BJ (cell line): Measurements from ENCODE around the gene PIGR. TPM values are rescaled to one million over a fixed set of nuclear protein-coding genes. Genes with fewer than 3 reads are reported as not detected.

Experiments used
- CTCF ChIA-PET: fragments of 350-600 bp; formaldehyde crosslinking; extraction: SDS; loops from one replicate; lab custom pipeline; 2021; ENCODE audit warnings: antibody characterized with exemption, inconsistent platforms; lab: Yijun Ruan, JAX
- POLR2A ChIA-PET: fragments of 300-600 bp; sonication (Branson Sonifier 250); formaldehyde crosslinking; extraction: SDS; loops from one replicate; lab custom pipeline; 2021; ENCODE audit warnings: antibody characterized with exemption; lab: Charles Lee
- DNase-seq: peaks from one replicate; pipeline ENCODE4 v3.0.0-alpha.2; 2011; ENCODE audit warnings: low read depth
- H3K27me3 ChIP-seq: 2 replicates; pipeline ENCODE4 v1.6.0; 2011; ENCODE audit warnings: low read length; ENCODE audit not compliant: control insufficient read depth, insufficient read depth
- H3K36me3 ChIP-seq: 2 replicates; pipeline ENCODE4 v1.5.1; 2011; ENCODE audit warnings: low read length; ENCODE audit not compliant: control insufficient read depth, insufficient read depth
- H3K4me3 ChIP-seq: 2 replicates; pipeline ENCODE4 v1.5.1; 2011; ENCODE audit warnings: low read depth, mild to moderate bottlenecking, control low read depth, low read length
- CTCF ChIP-seq: IDR thresholded peaks from 2 replicates; pipeline ENCODE4 v1.5.1; 2011; ENCODE audit warnings: low read depth, mild to moderate bottlenecking, control low read depth, inconsistent platforms, low read length, moderate library complexity; ENCODE audit not compliant: insufficient read depth
- polyA plus RNA-seq: library from polyadenylated mRNA; depleted of rRNA; stranded (reverse); fragments of >200 nt; gene quantifications from 2 replicates; pipeline ENCODE4 v1.2.3, GENCODE V29; 2011

The PIGR gene
- polyA plus RNA-seq, 1 experiment = not detected

- ChIA-PET CTCF (interaction anchor here (0.9 to 2.2 kb wide), 4 partner anchors 8 to 373 kb away, joined by 3 to 6 read pairs (median 4); no protein-coding TSS in a partner anchor), POLR2A (no interaction called here)
- Histone ChIP-seq H3K36me3 (no peaks in the 10 kb centered on the region), H3K4me3 (no peak overlapping the region), H3K27me3 (peaks cover 5% of the 10 kb centered on the region; the same call in 1 of the 2 replicates)
- no peak for TF ChIP-seq CTCF
- no peak for DNase-seq
Measured at GRCh38 chr1:206955476-206956451, 9.5 kb upstream of the PIGR start.

DNA sequence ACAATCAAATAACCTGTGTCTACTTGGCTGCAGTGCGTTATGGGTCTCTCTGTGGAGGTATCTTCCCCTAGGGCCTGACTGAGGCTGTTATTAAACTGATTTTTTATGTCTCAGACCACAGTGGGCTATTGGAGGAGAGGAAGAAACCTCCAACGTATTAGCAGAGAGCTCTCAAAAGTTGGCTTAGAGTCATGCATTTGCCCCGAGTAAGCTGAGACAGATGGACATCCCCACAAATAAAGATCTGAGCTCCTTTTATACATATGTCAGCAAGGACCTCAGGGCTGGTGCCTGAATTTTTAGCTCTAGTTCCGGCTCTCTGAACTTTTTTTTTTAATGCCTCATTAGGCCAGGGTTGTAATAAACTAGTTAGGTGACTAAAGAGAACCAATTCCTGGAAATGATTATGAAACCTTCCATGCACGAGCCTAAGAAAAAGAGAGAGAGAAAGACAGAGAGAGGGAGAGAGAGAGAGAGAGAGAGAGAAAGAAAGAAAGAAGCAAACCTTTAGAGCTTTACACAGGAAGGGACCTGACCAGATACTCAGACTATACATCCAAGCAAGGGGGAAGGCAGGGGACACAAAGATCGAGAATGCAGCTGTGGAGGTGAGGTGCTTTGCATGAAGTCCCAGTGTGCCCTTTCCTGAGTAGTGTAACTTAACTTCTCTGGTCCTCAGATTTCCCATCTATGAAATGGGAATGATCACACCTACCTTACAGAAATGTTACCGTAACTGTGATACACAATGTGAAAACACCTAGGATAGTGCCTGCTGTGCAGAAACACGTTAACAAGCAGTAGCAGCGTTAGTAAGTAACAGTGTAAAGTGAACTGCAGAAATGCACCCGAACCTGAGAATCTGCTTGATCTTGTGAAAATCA lies 8.4 kb upstream of the PIGR start:
- DNase-seq = no peak
- ChIA-PET POLR2A (no interaction called here), CTCF (interaction anchor here (0.7 to 2.2 kb wide), 11 partner anchors 7 to 545 kb away, joined by 3 to 6 read pairs (median 4); no protein-coding TSS in a partner anchor)
- H3K4me3 ChIP-seq = no peak overlapping the region
- H3K27me3 ChIP-seq = peaks cover 4% of the 10 kb centered on the region; the same call in 1 of the 2 replicates
- TF ChIP-seq CTCF = no peak
- H3K36me3 ChIP-seq = no peaks in the 10 kb centered on the region

GRCh38 chr1:206953626-206954025 lies 7.4 kb upstream of the PIGR start:
- ChIA-PET POLR2A (no interaction called here), CTCF (interaction anchor here (1.2 to 1.6 kb wide), 3 partner anchors 14 to 22 kb away, joined by 4 to 5 read pairs (median 4); no protein-coding TSS in a partner anchor)
- H3K4me3 ChIP-seq = no peak overlapping the region
- no peak for TF ChIP-seq CTCF
- no peak for DNase-seq
- no peaks in the 10 kb centered on the region for H3K36me3 ChIP-seq
- H3K27me3 ChIP-seq = peaks cover 4% of the 10 kb centered on the region

DNA sequence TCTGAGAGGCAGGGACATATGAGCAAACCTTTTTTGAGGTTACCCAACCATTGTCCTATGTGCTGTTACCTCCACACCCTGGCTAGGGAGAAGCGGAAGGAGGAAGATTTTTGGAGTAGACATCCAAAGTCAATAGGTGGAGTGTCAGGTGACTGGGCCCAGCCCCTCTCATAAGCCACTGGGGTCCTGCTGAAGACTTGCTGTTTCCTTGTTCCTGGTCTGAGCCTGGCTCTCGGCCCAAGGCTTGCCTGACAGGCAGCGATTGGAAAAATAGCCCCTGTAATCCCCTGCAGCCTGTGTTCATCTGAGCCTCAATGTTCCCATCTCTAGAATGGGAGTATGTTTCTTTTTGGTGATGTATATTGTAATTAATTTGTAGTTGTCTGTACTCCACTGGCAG lies 6.9 kb upstream of the PIGR start:
- Histone ChIP-seq H3K4me3 (no peak overlapping the region), H3K27me3 (peaks cover 4% of the 10 kb centered on the region), H3K36me3 (no peaks in the 10 kb centered on the region)
- ChIA-PET CTCF (interaction anchor here (1.5 to 1.6 kb wide), 2 partner anchors 16 to 23 kb away, joined by 4 read pairs; no protein-coding TSS in a partner anchor), POLR2A (no interaction called here)
- TF ChIP-seq CTCF = no peak
- DNase-seq = no peak
